IMR-90 (cell line): ENCODE measurements around the gene ARL14. TPM values are rescaled to one million over a fixed set of nuclear protein-coding genes. Genes with fewer than 3 reads are reported as not detected.

ENCODE experiments used
- ATAC-seq: fragments of 200-7000 bp; cut with Tn5 transposase; 2 replicates; pipeline ENCODE4 v1.9.1; 2020; ENCODE audit warnings: low read depth, mild to moderate bottlenecking, moderate library complexity
- BruUV-seq: library from RNA; stranded (reverse); fragments of 400-500 nt; replicated peaks from 2 replicates; lab custom pipeline; 2021; lab: Mats Ljungman, UMichigan
- CTCF ChIA-PET: fragments of 300-600 bp; formaldehyde crosslinking; extraction: SDS; loops from one replicate; lab custom pipeline; 2021; ENCODE audit warnings: antibody characterized with exemption; lab: Yijun Ruan, JAX
- POLR2A ChIA-PET: fragments of 300-600 bp; sonication (Branson Sonifier 250); formaldehyde crosslinking; loops from one replicate; lab custom pipeline; 2022; ENCODE audit warnings: antibody characterized with exemption; ENCODE audit not compliant: unreplicated experiment; lab: Charles Lee
- DNase-seq: peaks from one replicate; pipeline ENCODE4 v3.0.0; 2013
- H2AFZ ChIP-seq: replicated peaks from 2 replicates; pipeline ENCODE3; 2013; ENCODE audit warnings: low read length, mild to moderate bottlenecking; ENCODE audit not compliant: poor library complexity
- H2AK5ac ChIP-seq: 2 replicates; pipeline ENCODE4 v1.6.1; 2013; ENCODE audit warnings: low read depth, low read length, inconsistent platforms
- H2AK9ac ChIP-seq: replicated peaks from 2 replicates; pipeline ENCODE3; 2013; ENCODE audit warnings: mild to moderate bottlenecking, low read depth, low read length, moderate library complexity; ENCODE audit not compliant: poor library complexity
- H2BK120ac ChIP-seq: 2 replicates; pipeline ENCODE4 v1.6.1; 2013; ENCODE audit warnings: low read depth, low read length, inconsistent platforms
- H2BK15ac ChIP-seq: 3 replicates; pipeline ENCODE4 v1.6.1; 2013; ENCODE audit warnings: low read depth, low read length, inconsistent platforms
- H2BK20ac ChIP-seq: 2 replicates; pipeline ENCODE4 v1.6.1; 2013; ENCODE audit warnings: low read depth, mild to moderate bottlenecking, inconsistent platforms, low read length, moderate library complexity
- H2BK5ac ChIP-seq: 2 replicates; pipeline ENCODE4 v1.6.1; 2013; ENCODE audit warnings: mild to moderate bottlenecking, low read depth, low read length, inconsistent platforms; ENCODE audit not compliant: poor library complexity, severe bottlenecking
- H3K14ac ChIP-seq: replicated peaks from 2 replicates; pipeline ENCODE4 v1.6.1; 2013; ENCODE audit warnings: low read depth, low read length, inconsistent platforms
- H3K18ac ChIP-seq: 2 replicates; pipeline ENCODE4 v1.6.1; 2013; ENCODE audit warnings: low read depth, low read length, control low read depth
- H3K23ac ChIP-seq: 2 replicates; pipeline ENCODE4 v1.6.1; 2013; ENCODE audit warnings: low read depth, low read length, inconsistent platforms
- H3K27ac ChIP-seq: 2 replicates; pipeline ENCODE4 v1.5.1; 2013; ENCODE audit warnings: mild to moderate bottlenecking, control low read depth, low read length; ENCODE audit not compliant: insufficient read depth
- H3K27me3 ChIP-seq: 2 replicates; pipeline ENCODE4 v1.6.1; 2013; ENCODE audit warnings: low read length; ENCODE audit not compliant: control insufficient read depth, insufficient read depth
- H3K36me3 ChIP-seq: 2 replicates; pipeline ENCODE4 v1.6.1; 2013; ENCODE audit warnings: low read length, mixed read lengths; ENCODE audit not compliant: control insufficient read depth, insufficient read depth
- H3K4ac ChIP-seq: 2 replicates; pipeline ENCODE4 v1.6.1; 2013; ENCODE audit warnings: low read depth, low read length, inconsistent platforms
- H3K4me1 ChIP-seq: 2 replicates; pipeline ENCODE4 v1.6.1; 2013; ENCODE audit warnings: low read length, mixed read lengths; ENCODE audit not compliant: control insufficient read depth, insufficient read depth
- H3K4me2 ChIP-seq: 2 replicates; pipeline ENCODE4 v1.6.1; 2013; ENCODE audit warnings: low read depth, mild to moderate bottlenecking, control low read depth, low read length, moderate library complexity
- H3K4me3 ChIP-seq: 2 replicates; pipeline ENCODE4 v1.5.1; 2013; ENCODE audit warnings: low read depth, mild to moderate bottlenecking, control low read depth, low read length, moderate library complexity; ENCODE audit not compliant: insufficient read depth
- H3K56ac ChIP-seq: 2 replicates; pipeline ENCODE4 v1.6.1; 2013; ENCODE audit warnings: low read length, inconsistent platforms; ENCODE audit not compliant: insufficient read depth; ENCODE audit errors: extremely low read depth
- H3K79me1 ChIP-seq, 2 experiments: 2 replicates each; pipeline ENCODE4 v1.6.1; 2013; ENCODE audit warnings: low read length in 2 of 2, inconsistent platforms in 1 of 2, low read depth in 1 of 2
- H3K9ac ChIP-seq: 2 replicates; pipeline ENCODE4 v1.6.1; 2013; ENCODE audit warnings: low read depth, low read length, control low read depth
- H3K9me1 ChIP-seq: 2 replicates; pipeline ENCODE4 v1.6.1; 2013; ENCODE audit warnings: low read length, inconsistent platforms; ENCODE audit not compliant: insufficient read depth
- H3K9me3 ChIP-seq: 2 replicates; pipeline ENCODE4 v1.6.1; 2013; ENCODE audit warnings: low read length; ENCODE audit not compliant: control insufficient read depth, insufficient read depth
- H4K20me1 ChIP-seq: 2 replicates; pipeline ENCODE4 v1.6.1; 2013; ENCODE audit warnings: low read length, inconsistent platforms; ENCODE audit not compliant: insufficient read depth
- H4K5ac ChIP-seq: 2 replicates; pipeline ENCODE4 v1.6.1; 2013; ENCODE audit warnings: mild to moderate bottlenecking, low read depth, low read length, control low read depth
- H4K8ac ChIP-seq, 2 experiments: 2 replicates each; pipeline ENCODE4 v1.6.1; 2013; ENCODE audit warnings: low read depth in 2 of 2, low read length in 2 of 2, control low read depth in 1 of 2, inconsistent platforms in 1 of 2
- H4K91ac ChIP-seq: 2 replicates; pipeline ENCODE4 v1.6.1; 2013; ENCODE audit warnings: low read depth, low read length, inconsistent platforms; ENCODE audit not compliant: insufficient read depth
- BHLHE40 ChIP-seq: fragments of 150-350 bp; IDR thresholded peaks from 2 replicates; pipeline ENCODE4 v1.6.1; 2016; ENCODE audit warnings: mild to moderate bottlenecking, low read depth, low read length
- CTCF ChIP-seq: conservative IDR thresholded peaks from 2 replicates; pipeline ENCODE4 v1.5.1; 2012; ENCODE audit warnings: mild to moderate bottlenecking, low read depth, low read length, improper control_type of control experiment
- MAFK ChIP-seq: IDR thresholded peaks from 2 replicates; pipeline ENCODE4 v1.6.1; 2012; ENCODE audit warnings: low read depth, low read length, improper control_type of control experiment
- dilution Hi-C: fragments of 300-500 bp; cut with HindIII; formaldehyde crosslinking; loops from one replicate; pipeline ENCODE4 v1.14.3; 2018; ENCODE audit warnings: low sequenced_read_pairs; ENCODE audit not compliant: unreplicated experiment
- in situ Hi-C: fragments of 300-500 bp; cut with MboI; formaldehyde crosslinking; loops from 3 replicates; pipeline ENCODE4 v1.14.3; 2019; ENCODE audit warnings: low sequenced_read_pairs, inconsistent platforms, mixed read lengths
- intact Hi-C: fragments of 100-400 bp; cut with micrococcal nuclease; formaldehyde crosslinking; loops from 2 replicates; pipeline ENCODE4 v1.10.0; 2022
- polyA plus RNA-seq, 3 experiments: library from polyadenylated mRNA; depleted of rRNA; stranded (reverse); fragments of >200 nt; gene quantifications; 2 replicates each; pipeline ENCODE4 v1.2.3, GENCODE V29; 2012; ENCODE audit warnings: low replicate concordance in 1 of 3
- total RNA-seq: library from RNA; depleted of rRNA; stranded (reverse); fragments of >200 nt; gene quantifications from 2 replicates; pipeline ENCODE4 v1.2.3, GENCODE V29; 2012

The ARL14 gene
- total and polyA plus RNA-seq, 2 of the 4 experiments (the other 2 are of a cell fraction), result 0.15 to 0.18 TPM

GRCh38 chr3:160668454-160668853, 8.5 kb upstream of the ARL14 start:
- intact Hi-C loops, result no loop called here
- in situ Hi-C loops, result no loop called here
- Histone ChIP-seq H3K14ac (peak overlapping the region; percentile 56; the same call in 1 of the 2 replicates), H3K4ac (no peak overlapping the region; the same call in 1 of the 2 replicates), H3K9me1 (no peaks in the 10 kb centered on the region; the same call in 1 of the 2 replicates), H3K4me3 (no peak overlapping the region), H4K8ac (no peak overlapping the region), H3K36me3 (no peaks in the 10 kb centered on the region), H3K79me1 (no peaks in the 10 kb centered on the region), H2AK5ac (no peak overlapping the region), H3K27me3 (no peaks in the 10 kb centered on the region), H3K4me1 (peaks cover 4% of the 10 kb centered on the region), H2AK9ac (no peak overlapping the region), H3K56ac (no peak overlapping the region), H4K91ac (no peak overlapping the region), H2BK5ac (no peak overlapping the region), H3K27ac (no peak overlapping the region), H4K5ac (no peak overlapping the region), H3K23ac (no peak overlapping the region), H3K18ac (no peak overlapping the region), H4K20me1 (no peaks in the 10 kb centered on the region), H2BK15ac (peak overlapping the region; percentile 68; the same call in 1 of the 3 replicates), H2BK20ac (peak overlapping the region; percentile 70; the same call in 1 of the 2 replicates), H3K9me3 (no peaks in the 10 kb centered on the region), H3K9ac (no peak overlapping the region), H2BK120ac (no peak overlapping the region; the same call in 1 of the 2 replicates), H3K4me2 (no peak overlapping the region), H2AFZ (no peak overlapping the region)
- DNase-seq (no peak), ATAC-seq (no peak)
- dilution Hi-C loops, result no loop called here
- TF ChIP-seq BHLHE40 (no peak), CTCF (no peak), MAFK (no peak)
- ChIA-PET POLR2A (no interaction called here), CTCF (no interaction called here)
- no TSS peak for BruUV-seq
